ENCODE data around the gene POLA1. TPM values are rescaled to one million over a fixed set of nuclear protein-coding genes. Genes with fewer than 3 reads are reported as not detected.

POLA1 gene
- total RNA-seq, 1 donor from 2014 or later = 7.4 TPM

GRCh38 chrX:25026576-25026975, 332.9 kb downstream of the POLA1 start:
- H3K27me3 ChIP-seq (ENCODE audit: control insufficient read depth, insufficient read depth, low read length) = peaks cover 10% of the 10 kb centered on the region
- no peak for FAIRE-seq

GRCh38 chrX:25028726-25029125, 335.0 kb downstream of the POLA1 start:
- H3K27me3 ChIP-seq (ENCODE audit: control insufficient read depth, insufficient read depth, low read length) = peaks cover 2% of the 10 kb centered on the region
- H3K4me3 ChIP-seq (ENCODE audit: low read depth, low read length) = no peak overlapping the region
- TF ChIP-seq CTCF (IDR thresholded peaks at IDR 0.05; ENCODE audit: insufficient read depth, low read length, severe bottlenecking) = no peak
- H3K36me3 ChIP-seq (ENCODE audit: control insufficient read depth, insufficient read depth, low read length) = no peaks in the 10 kb centered on the region
- FAIRE-seq = no peak
- peak; percentile 63 for DNase-seq (ENCODE audit: low read depth)

More at GRCh38 chrX:25026576-25026975, 332.9 kb downstream of the POLA1 start:
- no peak for DNase-seq (ENCODE audit: low read depth)
- no peak for TF ChIP-seq CTCF (IDR thresholded peaks at IDR 0.05; ENCODE audit: insufficient read depth, low read length, severe bottlenecking)
- no peaks in the 10 kb centered on the region for H3K36me3 ChIP-seq (ENCODE audit: control insufficient read depth, insufficient read depth, low read length)
- H3K4me3 ChIP-seq (ENCODE audit: low read depth, low read length) = no peak overlapping the region

GRCh38 chrX:25029288-25029825, 335.6 kb downstream of the POLA1 start:
- no peak for DNase-seq (ENCODE audit: low read depth)
- no peak for FAIRE-seq
- peaks cover 2% of the 10 kb centered on the region for H3K27me3 ChIP-seq (ENCODE audit: control insufficient read depth, insufficient read depth, low read length)
- no peak overlapping the region for H3K4me3 ChIP-seq (ENCODE audit: low read depth, low read length)
- H3K36me3 ChIP-seq (ENCODE audit: control insufficient read depth, insufficient read depth, low read length) = no peaks in the 10 kb centered on the region
- no peak for TF ChIP-seq CTCF (IDR thresholded peaks at IDR 0.05; ENCODE audit: insufficient read depth, low read length, severe bottlenecking)

- H3K27me3 ChIP-seq (ENCODE audit: control insufficient read depth, insufficient read depth, low read length) = no peaks in the 10 kb centered on the region
- DNase-seq (ENCODE audit: low read depth) = no peak
- TF ChIP-seq CTCF (IDR thresholded peaks at IDR 0.05; ENCODE audit: insufficient read depth, low read length, severe bottlenecking) = no peak
- no peak overlapping the region for H3K4me3 ChIP-seq (ENCODE audit: low read depth, low read length)
- FAIRE-seq = no peak
- H3K36me3 ChIP-seq (ENCODE audit: control insufficient read depth, insufficient read depth, low read length) = no peaks in the 10 kb centered on the region
These were observed 341.2 kb downstream of the POLA1 start for GRCh38 chrX:25034889-25035288.

- no peaks in the 10 kb centered on the region for H3K27me3 ChIP-seq (ENCODE audit: control insufficient read depth, insufficient read depth, low read length)
- FAIRE-seq (no peak), DNase-seq (ENCODE audit: low read depth) (no peak)
- no peak overlapping the region for H3K4me3 ChIP-seq (ENCODE audit: low read depth, low read length)
- H3K36me3 ChIP-seq (ENCODE audit: control insufficient read depth, insufficient read depth, low read length) = no peaks in the 10 kb centered on the region
- no peak for TF ChIP-seq CTCF (IDR thresholded peaks at IDR 0.05; ENCODE audit: insufficient read depth, low read length, severe bottlenecking)
These were observed 345.3 kb downstream of the POLA1 start for GRCh38 chrX:25039036-25039435.

GRCh38 chrX:25043192-25043591, 349.5 kb downstream of the POLA1 start:
- DNase-seq (ENCODE audit: low read depth) (no peak), FAIRE-seq (no peak)
- Histone ChIP-seq H3K4me3 (ENCODE audit: low read depth, low read length) (no peak overlapping the region), H3K36me3 (ENCODE audit: control insufficient read depth, insufficient read depth, low read length) (no peaks in the 10 kb centered on the region), H3K27me3 (ENCODE audit: control insufficient read depth, insufficient read depth, low read length) (no peaks in the 10 kb centered on the region)
- TF ChIP-seq CTCF (IDR thresholded peaks at IDR 0.05; ENCODE audit: insufficient read depth, low read length, severe bottlenecking) = no peak
